ENCODE results near the gene NRK. TPM values are rescaled to one million over a fixed set of nuclear protein-coding genes. Genes with fewer than 3 reads are reported as not detected.

The NRK gene
- total RNA-seq, 2 experiments from 2014 or later, result not detected

Other genes with a start within 250 kb of the NRK start
- gene SERPINA7, start 216.2 kb downstream of the NRK start, total RNA-seq, result not detected

Measured in activated CD8-positive, alpha-beta T cell treated with anti-CD3 and anti-CD28 coated beads, Interleukin-2, amount 10 ng/mL, durations not matched to agents 7 days and 5 days (primary cell).